Adrenal gland (tissue), 12 donors: ENCODE results near the gene TADA2B. TPM values are rescaled to one million over a fixed set of nuclear protein-coding genes. Genes with fewer than 3 reads are reported as not detected.

Experiments used
- DNase-seq, 7 donors: peaks; one replicate each; pipeline ENCODE4 v3.0.0-alpha.2; 2019 to 2020
- H3K27ac ChIP-seq, 5 donors: fragments of 200-600 bp; sonication (generic) in 4 of 5; 1 replicate in 3 of 5; 2 replicates in 2 of 5; pipeline versions ENCODE4 v1.5.1 to v1.8.0; 2016 to 2020; ENCODE audit warnings: mild to moderate bottlenecking in 1 of 5
- H3K27me3 ChIP-seq: fragments of 200-600 bp; 2 replicates; pipeline ENCODE4 v1.8.0; 2021
- H3K36me3 ChIP-seq, 2 donors: fragments of 200-600 bp; replicated peaks in 1 of 2; 1 replicate in 1 of 2; 2 replicates in 1 of 2; pipeline versions ENCODE4 v1.5.1 to v1.8.0; 2018 to 2022
- H3K4me1 ChIP-seq, 2 donors: fragments of 200-600 bp; replicated peaks in 1 of 2; 1 replicate in 1 of 2; 2 replicates in 1 of 2; pipeline versions ENCODE4 v1.5.1 to v1.8.0; 2018 to 2021
- H3K4me3 ChIP-seq, 4 donors: fragments of 200-600 bp; sonication (generic) in 3 of 4; one replicate each; pipeline ENCODE4 v1.5.1; 2016 to 2018
- H3K9me3 ChIP-seq, 3 donors: fragments of 200-600 bp; sonication (generic) in 1 of 3; replicated peaks in 1 of 3; 1 replicate in 2 of 3; 2 replicates in 1 of 3; pipeline versions ENCODE4 v1.5.1 to v1.8.0; 2016 to 2021
- CTCF ChIP-seq, 6 experiments: fragments of 450-650 bp in 4 of 6; fragments of 200-600 bp in 2 of 6; sonication (generic) in 1 of 6; IDR thresholded peaks; 1 replicate in 5 of 6; 2 replicates in 1 of 6; pipeline versions ENCODE4 v1.5.1 to v1.8.0; 2016 to 2021; ENCODE audit warnings: antibody characterized with exemption in 6 of 6, mild to moderate bottlenecking in 2 of 6, moderate library complexity in 1 of 6
- POLR2A ChIP-seq, 2 donors: fragments of 450-650 bp; IDR thresholded peaks; one replicate each; pipeline ENCODE4 v1.6.1; 2017; ENCODE audit warnings: antibody characterized with exemption in 2 of 2, mild to moderate bottlenecking in 2 of 2, moderate library complexity in 1 of 2
- WGBS, 4 donors: extraction: QIAGEN DNeasy Blood & Tissue Kit in 2 of 4; methylation state at CpG; one replicate each; pipeline versions ENCODE4 v1.1.5 to v1.1.7; 2013 to 2017; 5-methylcytosine and 5-hydroxymethylcytosine counted together
- intact Hi-C, 2 donors: fragments of 100-400 bp; cut with DNase I; formaldehyde crosslinking; loops; one replicate each; pipeline versions ENCODE4 v1.14.1 to v1.15.0; 2022 to 2023
- polyA plus RNA-seq, 3 donors: library from polyadenylated mRNA; stranded (reverse); fragments of 200-250 nt in 2 of 3; fragments of 350-450 nt in 1 of 3; fragmentation: Illumina TruSeq in 1 of 3; extraction: RNeasy Lipid Tissue Mini Kit (QIAGEN cat#74804) in 1 of 3; gene quantifications; one replicate each; pipeline ENCODE4 v1.2.3, GENCODE V29; 2013 to 2014
- total RNA-seq, 9 donors: library from RNA; depleted of rRNA in 4 of 9; stranded (reverse); fragments of >200 nt in 4 of 9; fragments of 120-200 nt in 1 of 9; fragmentation: NEBNext Ultra II Directional in 1 of 9; extraction: Animal tissue kit (Norgen Biotek cat#: 25700) in 1 of 9; gene quantifications; one replicate each; pipeline versions ENCODE4 v1.1.0 to v1.2.4, GENCODE V29; 2013 to 2023
- donor health status: healthy with polysubstance abuse.
- donor health status: Bipolar disorder and iron deficiency.
- donor health status: DM: yes; HTN: yes; CAD: no.
- donor health status: DM: no; HTN: no; CAD: no.
- donor health status: DM: no; HTN: no; CAD: no.
- donor health status: DM: yes; HTN: yes; CAD: no.

The TADA2B gene
- total and polyA plus RNA-seq, 12 donors: 13.3 to 60.8 (median 32.4) TPM

DNA sequence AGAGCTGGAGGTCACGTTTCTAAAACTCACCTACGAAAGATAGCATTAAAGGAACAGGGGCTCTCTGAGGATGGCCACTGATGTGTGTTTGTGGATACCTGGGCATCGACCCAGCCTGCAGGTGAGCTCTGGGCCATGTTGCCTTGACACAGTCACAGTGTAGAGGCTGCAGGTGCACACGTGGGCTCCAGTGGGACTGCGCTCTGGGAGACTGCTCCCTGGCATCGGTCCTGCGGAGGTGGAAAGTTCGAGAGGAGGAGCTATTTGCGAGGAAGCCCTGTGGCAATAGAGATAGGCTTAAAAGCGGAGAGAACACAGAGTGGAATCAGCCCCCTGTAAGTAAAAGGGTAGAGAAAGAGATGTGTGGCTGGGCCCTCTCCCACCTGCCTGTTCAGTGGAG, 12.3 kb upstream of the TADA2B start:
- H3K4me3 ChIP-seq: no peak overlapping the region
- no peak for TF ChIP-seq CTCF (IDR thresholded peaks at IDR 0.05)
- TF ChIP-seq POLR2A (IDR thresholded peaks at IDR 0.05): no peak
- DNase-seq: no peak
- whole genome bisulfite sequencing, 4 donors: 88 to 94% (median 92%) methylated on average over 10 of the region's 10 CpGs
- peaks cover 0 to 46% of the 10 kb centered on the region in 2 donors for H3K36me3 ChIP-seq
- no peaks in the 10 kb centered on the region for H3K9me3 ChIP-seq
- no peaks in the 10 kb centered on the region for H3K4me1 ChIP-seq
- intact Hi-C loops: no loop called here
- H3K27ac ChIP-seq: no peak overlapping the region
- H3K27me3 ChIP-seq: no peaks in the 10 kb centered on the region

DNA sequence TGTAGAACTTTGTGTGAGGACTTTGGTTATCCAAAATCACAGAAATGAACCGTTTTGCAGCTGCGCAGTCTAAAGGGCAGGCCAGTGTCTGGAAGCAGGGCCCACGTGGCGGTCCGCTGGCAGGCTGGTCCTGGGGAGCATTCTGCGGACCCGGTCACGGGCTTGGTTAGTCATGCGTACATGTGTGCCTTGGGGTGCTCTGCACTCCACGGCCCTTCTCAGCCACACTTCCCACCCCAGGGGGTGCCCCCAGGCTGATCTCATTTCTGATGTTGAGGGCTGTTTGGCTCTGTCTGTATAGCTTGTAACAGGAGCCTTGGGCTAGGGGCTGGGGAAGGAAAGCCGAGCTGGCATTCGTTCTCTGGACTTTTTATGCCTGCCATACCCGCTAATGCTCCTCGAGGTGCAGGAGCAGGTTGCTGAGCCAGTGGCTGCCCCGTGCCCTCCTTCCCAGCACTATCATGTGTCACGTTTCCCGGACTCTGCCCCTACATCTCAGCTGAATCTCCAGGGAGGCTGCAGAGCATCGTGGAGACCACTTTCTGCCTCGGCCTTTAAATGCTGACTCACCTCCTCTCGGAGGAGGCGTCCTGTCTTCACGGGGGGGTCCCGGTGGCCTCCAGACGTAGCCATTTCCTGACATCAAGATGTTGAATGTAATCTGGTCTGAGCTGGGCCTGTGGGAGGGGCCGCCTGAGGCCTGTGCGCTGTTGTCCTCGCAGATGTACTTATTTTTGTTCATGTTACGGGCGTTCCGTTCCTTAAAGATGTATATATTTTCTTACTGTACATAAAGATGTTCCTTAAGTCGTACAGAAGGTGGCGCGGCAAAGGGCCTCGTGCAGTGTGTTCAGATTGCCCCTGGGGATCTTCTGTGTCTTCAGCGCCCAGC, 11.4 kb upstream of the TADA2B start:
- H3K9me3 ChIP-seq: no peaks in the 10 kb centered on the region
- no peak for TF ChIP-seq CTCF (IDR thresholded peaks at IDR 0.05)
- TF ChIP-seq POLR2A (IDR thresholded peaks at IDR 0.05): no peak
- H3K27ac ChIP-seq: no peak overlapping the region
- intact Hi-C loops: no loop called here
- WGBS, 4 donors: 77 to 81% (median 79%) methylated on average over 32 to 35 of the region's 35 CpGs
- no peak overlapping the region for H3K4me3 ChIP-seq
- H3K27me3 ChIP-seq: no peaks in the 10 kb centered on the region
- no peaks in the 10 kb centered on the region for H3K4me1 ChIP-seq
- DNase-seq: no peak
- peaks cover 0 to 38% of the 10 kb centered on the region in 2 donors for H3K36me3 ChIP-seq

DNA sequence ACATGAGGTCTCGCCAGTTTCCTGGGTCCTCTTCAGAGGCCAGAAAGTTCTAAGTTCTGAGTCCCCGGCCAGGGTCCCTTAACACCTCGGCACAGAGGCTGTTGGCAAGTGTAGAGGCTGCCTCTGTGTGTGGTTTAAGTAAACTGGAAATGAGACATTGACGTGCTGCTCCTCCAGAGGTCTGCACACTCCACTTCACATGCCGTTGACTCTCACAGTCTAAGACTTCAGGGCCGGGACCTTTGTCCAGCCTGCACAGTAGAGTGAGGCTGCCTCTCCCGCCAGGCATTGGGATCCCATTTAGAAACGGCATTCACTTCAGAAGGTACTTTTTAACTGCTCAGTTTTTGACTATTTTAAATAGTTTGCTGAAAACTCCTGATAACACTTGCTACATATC, 10.6 kb upstream of the TADA2B start:
- intact Hi-C loops: no loop called here
- H3K27ac ChIP-seq: no peak overlapping the region
- 88 to 90% (median 89%) methylated on average over 5 to 8 of the region's 8 CpGs for WGBS, 4 donors

More for the DNA sequence above, 10.6 kb upstream of the TADA2B start:
- H3K27me3 ChIP-seq: no peaks in the 10 kb centered on the region
- no peaks in the 10 kb centered on the region for H3K4me1 ChIP-seq
- no peaks in the 10 kb centered on the region for H3K9me3 ChIP-seq
- TF ChIP-seq CTCF (IDR thresholded peaks at IDR 0.05) (no peak), POLR2A (IDR thresholded peaks at IDR 0.05) (no peak)
- DNase-seq: no peak
- peaks cover 0 to 35% of the 10 kb centered on the region in 2 donors for H3K36me3 ChIP-seq
- no peak overlapping the region for H3K4me3 ChIP-seq
